H9 (cell line): ENCODE results near the gene LAMA5. TPM values are rescaled to one million over a fixed set of nuclear protein-coding genes. Genes with fewer than 3 reads are reported as not detected.

Source experiments
- DNase-seq: peaks from one replicate; pipeline ENCODE4 v3.0.0-alpha.2; 2017
- H2AFZ ChIP-seq: one replicate; pipeline ENCODE4 v1.6.1; 2013; ENCODE audit warnings: mild to moderate bottlenecking, low read length, control low read depth, moderate library complexity
- H2AK5ac ChIP-seq: 2 replicates; pipeline ENCODE4 v1.6.1; 2013; ENCODE audit warnings: low read length, control low read depth, mixed read lengths; ENCODE audit not compliant: insufficient read length
- H2BK120ac ChIP-seq: one replicate; pipeline ENCODE4 v1.6.1; 2013; ENCODE audit warnings: low read depth, mild to moderate bottlenecking, low read length, control low read depth, inconsistent platforms; ENCODE audit not compliant: poor library complexity, severe bottlenecking
- H2BK12ac ChIP-seq: 2 replicates; pipeline ENCODE4 v1.6.1; 2013; ENCODE audit warnings: low read length, control low read depth, mixed read lengths, low read depth; ENCODE audit not compliant: insufficient read length
- H2BK15ac ChIP-seq: 2 replicates; pipeline ENCODE4 v1.6.1; 2013; ENCODE audit warnings: low read depth, low read length, control low read depth
- H2BK20ac ChIP-seq: one replicate; pipeline ENCODE4 v1.6.1; 2013; ENCODE audit warnings: low read depth, mild to moderate bottlenecking, low read length, control low read depth, inconsistent platforms; ENCODE audit not compliant: poor library complexity, severe bottlenecking
- H2BK5ac ChIP-seq: 2 replicates; pipeline ENCODE4 v1.6.1; 2013; ENCODE audit warnings: low read length, control low read depth, mixed read lengths; ENCODE audit not compliant: insufficient read length
- H3K14ac ChIP-seq: 2 replicates; pipeline ENCODE4 v1.6.1; 2013; ENCODE audit warnings: low read length, control low read depth; ENCODE audit not compliant: insufficient read depth
- H3K18ac ChIP-seq: 2 replicates; pipeline ENCODE4 v1.6.1; 2013; ENCODE audit warnings: low read depth, mild to moderate bottlenecking, mixed read lengths, low read length, control low read depth; ENCODE audit not compliant: insufficient read length
- H3K23ac ChIP-seq: 2 replicates; pipeline ENCODE4 v1.6.1; 2013; ENCODE audit warnings: low read length, control low read depth, mixed read lengths, low read depth; ENCODE audit not compliant: insufficient read length
- H3K23me2 ChIP-seq: 2 replicates; pipeline ENCODE4 v1.6.1; 2013; ENCODE audit warnings: low read depth, mild to moderate bottlenecking, mixed read lengths, low read length, control low read depth; ENCODE audit not compliant: insufficient read length, poor library complexity, severe bottlenecking
- H3K27ac ChIP-seq: 2 replicates; pipeline ENCODE4 v1.5.1; 2013; ENCODE audit warnings: low read length, control low read depth, mixed read lengths, low read depth; ENCODE audit not compliant: insufficient read length
- H3K27me3 ChIP-seq: 2 replicates; pipeline ENCODE4 v1.6.1; 2013; ENCODE audit warnings: low read length, control low read depth, inconsistent platforms; ENCODE audit not compliant: insufficient read depth
- H3K4ac ChIP-seq: 2 replicates; pipeline ENCODE4 v1.6.1; 2013; ENCODE audit warnings: low read depth, mild to moderate bottlenecking, control low read depth, inconsistent platforms, low read length, moderate library complexity
- H3K4me1 ChIP-seq: 2 replicates; pipeline ENCODE4 v1.6.1; 2013; ENCODE audit warnings: low read length, control low read depth, inconsistent platforms; ENCODE audit not compliant: insufficient read depth
- H3K4me2 ChIP-seq: 2 replicates; pipeline ENCODE4 v1.6.1; 2013; ENCODE audit warnings: low read length, control low read depth, mixed read lengths; ENCODE audit not compliant: insufficient read length, insufficient read depth
- H3K56ac ChIP-seq: 2 replicates; pipeline ENCODE4 v1.6.1; 2013; ENCODE audit warnings: low read depth, mild to moderate bottlenecking, mixed read lengths, low read length, control low read depth; ENCODE audit not compliant: insufficient read length
- H3K79me1 ChIP-seq: 2 replicates; pipeline ENCODE4 v1.6.1; 2013; ENCODE audit warnings: low read depth, mild to moderate bottlenecking, moderate library complexity, low read length, control low read depth, inconsistent platforms; ENCODE audit not compliant: insufficient read depth, poor library complexity, severe bottlenecking
- H3K79me2 ChIP-seq: 2 replicates; pipeline ENCODE4 v1.6.1; 2013; ENCODE audit warnings: low read length, control low read depth, inconsistent platforms; ENCODE audit not compliant: insufficient read depth
- H3K9ac ChIP-seq: 2 replicates; pipeline ENCODE4 v1.6.1; 2013; ENCODE audit warnings: low read length, control low read depth, mixed read lengths; ENCODE audit not compliant: insufficient read length; ENCODE audit errors: extremely low read depth
- H3K9me3 ChIP-seq: one replicate; pipeline ENCODE4 v1.6.1; 2013; ENCODE audit warnings: low read depth, low read length, inconsistent platforms; ENCODE audit not compliant: control insufficient read depth
- H3T11ph ChIP-seq: one replicate; pipeline ENCODE4 v1.6.1; 2013; ENCODE audit warnings: mild to moderate bottlenecking, low read length, control low read depth, inconsistent platforms
- H4K20me1 ChIP-seq: one replicate; pipeline ENCODE4 v1.6.1; 2013; ENCODE audit not compliant: control insufficient read depth, insufficient read length, insufficient read depth
- H4K5ac ChIP-seq: 2 replicates; pipeline ENCODE4 v1.6.1; 2013; ENCODE audit warnings: low read depth, mild to moderate bottlenecking, mixed read lengths, low read length, control low read depth; ENCODE audit not compliant: insufficient read length
- H4K8ac ChIP-seq: replicated peaks from 2 replicates; pipeline ENCODE4 v1.6.1; 2013; ENCODE audit warnings: low read length, control low read depth, mixed read lengths, low read depth; ENCODE audit not compliant: insufficient read length
- H4K91ac ChIP-seq: 2 replicates; pipeline ENCODE4 v1.6.1; 2013; ENCODE audit warnings: low read depth, mild to moderate bottlenecking, moderate library complexity, mixed read lengths, low read length, control low read depth; ENCODE audit not compliant: insufficient read length
- H3K27ac Mint-ChIP-seq, 3 experiments: 2 replicates in 2 of 3; 3 replicates in 1 of 3; pipeline ENCODE4 v1.8.0; 2020 to 2021; ENCODE audit warnings: mixed read lengths in 3 of 3, mild to moderate bottlenecking in 1 of 3, moderate library complexity in 1 of 3
- H3K27me3 Mint-ChIP-seq: 2 replicates; pipeline ENCODE4 v1.8.0; 2021; ENCODE audit warnings: low read depth, mild to moderate bottlenecking, moderate library complexity, mixed read lengths
- H3K36me3 Mint-ChIP-seq, 3 experiments: 2 replicates in 2 of 3; 3 replicates in 1 of 3; pipeline ENCODE4 v1.8.0; 2020 to 2021; ENCODE audit warnings: low read depth in 3 of 3, mixed read lengths in 3 of 3; ENCODE audit not compliant: insufficient read depth in 1 of 3
- H3K4me1 Mint-ChIP-seq, 2 experiments: 2 replicates each; pipeline ENCODE4 v1.8.0; 2020; ENCODE audit warnings: mixed read lengths in 2 of 2
- H3K4me3 Mint-ChIP-seq, 2 experiments: 2 replicates in 1 of 2; 3 replicates in 1 of 2; pipeline ENCODE4 v1.8.0; 2020 to 2021; ENCODE audit warnings: mild to moderate bottlenecking in 2 of 2, mixed read lengths in 2 of 2, moderate library complexity in 1 of 2
- H3K9me3 Mint-ChIP-seq, 2 experiments: 2 replicates in 1 of 2; 3 replicates in 1 of 2; pipeline ENCODE4 v1.8.0; 2020; ENCODE audit warnings: mild to moderate bottlenecking in 2 of 2, mixed read lengths in 2 of 2, moderate library complexity in 1 of 2
- CTCF ChIP-seq: fragments of 200-600 bp; sonication (generic); conservative IDR thresholded peaks from 3 replicates; pipeline ENCODE4 v1.8.0; 2021; ENCODE audit warnings: antibody characterized with exemption, mild to moderate bottlenecking
- WGBS: extraction: QIAGEN DNeasy Blood & Tissue Kit; methylation state at CpG from one replicate; pipeline ENCODE4 v1.1.7; 2013; ENCODE audit warnings: missing lambda C conversion rate, low lambda C conversion rate, mixed read lengths; ENCODE audit not compliant: insufficient read length; ENCODE audit errors: extremely low coverage; 5-methylcytosine and 5-hydroxymethylcytosine counted together
- total RNA-seq: library from RNA; stranded (reverse); gene quantifications from 2 replicates; pipeline ENCODE4 v1.2.1, GENCODE V29; 2021

Gene LAMA5
- total RNA-seq, 1 experiment from 2014 or later, result 200 TPM

- Histone ChIP-seq H2BK120ac (no peak overlapping the region), H3K9ac (no peak overlapping the region), H2BK20ac (no peak overlapping the region), H3K9me3 (no peaks in the 10 kb centered on the region), H2BK12ac (no peak overlapping the region), H3K23ac (no peak overlapping the region), H2BK15ac (no peak overlapping the region), H3K18ac (peak overlapping the region; percentile 68), H4K91ac (no peak overlapping the region), H3K27ac (no peak overlapping the region), H2AK5ac (no peak overlapping the region), H3K56ac (no peak overlapping the region), H4K8ac (no peak overlapping the region), H3K4me2 (no peak overlapping the region), H3K23me2 (no peaks in the 10 kb centered on the region), H2BK5ac (no peak overlapping the region), H3K79me2 (no peaks in the 10 kb centered on the region), H3K4me1 (no peaks in the 10 kb centered on the region; the same call in 1 of the 2 replicates), H3K79me1 (no peaks in the 10 kb centered on the region), H3K14ac (no peak overlapping the region; the same call in 1 of the 2 replicates), H3K4ac (no peak overlapping the region), H3T11ph (no peak overlapping the region), H4K5ac (no peak overlapping the region), H4K20me1 (no peaks in the 10 kb centered on the region), H3K27me3 (no peaks in the 10 kb centered on the region), H2AFZ (no peak overlapping the region)
- peak; percentile 72 for TF ChIP-seq CTCF
- no CpG with 5 or more reads among the region's 26 CpGs for WGBS
- Mint-ChIP-seq H3K9me3 (peaks cover 2 to 10% of the 10 kb centered on the region in 2 experiments), H3K27me3 (peaks cover 2% of the 10 kb centered on the region; the same call in 1 of the 2 replicates), H3K27ac (peak overlapping the region; percentile 90 to 94 (median 92); a peak in 4 of 7 replicates), H3K4me1 (peaks cover 17 to 22% of the 10 kb centered on the region in 2 experiments), H3K36me3 (peaks cover 0 to 11% (median 5%) of the 10 kb centered on the region in 3 experiments; a peak in 6 of 7 replicates), H3K4me3 (no peak overlapping the region; a peak in 1 of 5 replicates)
- DNase-seq, result peak; percentile 94
Observed at GRCh38 chr20:62376112-62377063, 9.3 kb upstream of the LAMA5 start.
